ENCODE measurements around the gene ANKRD66.

The ANKRD66 gene

DNA sequence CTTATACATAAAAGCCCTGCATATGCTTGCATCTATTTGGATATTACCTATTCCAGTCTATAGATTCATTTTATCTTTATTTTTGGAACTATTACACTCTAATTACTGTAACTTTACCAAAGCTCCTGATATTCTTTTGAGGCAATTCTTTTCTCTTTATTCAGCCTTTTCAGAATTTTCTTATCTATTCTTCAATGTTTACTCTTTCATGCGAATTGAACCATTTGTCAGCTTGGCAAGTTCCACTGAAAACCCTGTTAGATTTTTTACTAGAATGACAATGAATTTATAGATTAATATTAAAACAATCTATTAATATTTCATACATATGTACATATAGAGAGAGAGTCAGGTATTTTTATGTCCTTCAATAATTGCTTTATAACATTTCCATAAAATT lies 45.9 kb downstream of the ANKRD66 start:
- DNase-seq, result no peak

DNA sequence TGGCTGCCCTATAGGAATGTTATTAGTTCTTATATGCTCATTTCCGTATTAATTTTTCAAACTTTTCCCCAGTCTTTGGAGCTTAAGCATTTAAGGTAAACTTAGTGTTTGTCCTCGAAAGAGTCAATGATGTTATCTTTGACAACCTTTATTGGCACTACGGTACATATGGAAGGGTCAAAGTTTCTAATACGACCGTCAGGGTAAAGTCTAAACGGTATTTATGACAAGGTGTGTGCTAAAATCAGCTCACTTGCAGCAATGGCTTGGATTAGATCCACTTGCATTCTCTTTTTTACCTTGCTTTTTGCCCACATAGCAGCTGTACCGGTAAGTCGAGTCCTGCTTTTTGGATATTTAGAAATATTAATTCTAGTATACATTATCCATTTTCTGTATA lies 46.4 kb downstream of the ANKRD66 start, which contains the start of gene MEP1A:
TSS of gene MEP1A (plus strand) at position 252 of the 400 bp plus-strand sequence. CDS start at position 262, 10 bp downstream.
- DNase-seq, result no peak

DNA sequence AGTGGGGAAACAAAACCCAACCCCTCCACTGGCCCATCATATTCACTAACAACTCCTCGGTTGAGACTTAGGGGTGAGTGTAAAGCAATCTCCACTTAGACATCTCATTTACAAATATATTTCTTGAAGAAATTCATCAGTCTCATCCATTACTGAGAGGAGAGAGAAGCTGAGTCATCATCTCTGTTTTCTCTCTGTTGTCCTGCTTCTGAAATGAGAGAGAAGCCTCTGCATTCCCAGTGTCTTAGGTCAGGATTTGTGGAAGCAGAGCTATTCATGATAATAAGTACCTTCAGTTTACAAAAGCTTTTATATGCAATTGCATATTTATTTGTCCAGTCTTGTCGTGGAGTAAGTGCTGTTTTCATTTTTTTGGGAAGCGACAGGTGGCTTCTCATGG lies 47.3 kb downstream of the ANKRD66 start:
- DNase-seq, result no peak

DNA sequence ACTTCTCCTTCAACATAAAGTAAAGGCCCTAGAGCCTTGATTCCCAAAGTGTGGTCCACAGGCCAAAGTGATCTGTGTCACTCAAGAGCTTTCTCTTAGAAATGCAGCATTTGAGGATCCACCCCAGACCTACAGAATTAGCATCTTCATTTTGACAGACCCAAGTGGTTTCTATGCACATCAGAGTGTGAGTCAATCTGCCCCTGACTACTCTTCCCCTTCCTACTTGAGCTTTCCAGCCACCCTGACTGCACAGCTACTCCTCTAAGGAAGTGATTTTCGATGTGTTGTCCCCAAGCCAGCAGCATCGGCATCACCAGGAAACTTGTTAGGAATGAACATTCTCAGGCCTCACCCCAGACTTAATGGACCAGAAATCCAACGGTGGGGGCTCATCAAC lies 49.1 kb downstream of the ANKRD66 start:
- DNase-seq, result no peak

DNA sequence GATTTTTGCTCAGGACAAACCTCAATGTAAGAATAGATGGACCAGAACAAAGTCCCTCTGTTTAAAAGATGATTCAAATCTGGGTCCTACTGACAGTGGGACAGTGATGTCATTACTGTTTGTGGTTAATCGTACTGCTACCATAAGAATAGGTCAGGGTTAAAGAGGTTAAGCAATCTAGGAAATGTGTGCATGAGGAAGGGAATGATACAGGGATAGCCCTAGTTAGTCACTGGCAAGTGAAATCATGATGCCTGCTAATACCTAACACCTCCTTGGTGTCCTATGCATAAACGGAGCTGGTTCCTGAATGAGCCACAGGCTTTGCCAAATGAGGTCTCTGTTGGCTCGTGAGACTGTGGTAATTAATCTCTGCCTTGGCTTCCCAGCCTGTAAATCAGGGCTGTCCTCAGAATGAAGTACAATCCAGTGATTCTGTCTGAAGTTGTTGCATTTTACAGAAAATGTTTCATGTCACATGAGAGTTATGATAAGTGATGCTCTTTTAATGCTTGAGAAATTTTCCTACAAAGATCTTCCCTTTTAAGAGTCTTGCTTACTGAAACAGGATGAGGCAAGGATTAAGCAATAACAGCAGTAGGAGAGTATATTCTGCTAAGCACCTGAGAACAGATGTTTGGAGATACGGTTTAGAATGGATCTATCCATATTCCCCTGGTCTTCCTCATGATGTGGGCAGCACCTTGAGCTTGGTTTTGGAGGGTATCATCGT lies 50.3 kb downstream of the ANKRD66 start:
- no peak for DNase-seq

DNA sequence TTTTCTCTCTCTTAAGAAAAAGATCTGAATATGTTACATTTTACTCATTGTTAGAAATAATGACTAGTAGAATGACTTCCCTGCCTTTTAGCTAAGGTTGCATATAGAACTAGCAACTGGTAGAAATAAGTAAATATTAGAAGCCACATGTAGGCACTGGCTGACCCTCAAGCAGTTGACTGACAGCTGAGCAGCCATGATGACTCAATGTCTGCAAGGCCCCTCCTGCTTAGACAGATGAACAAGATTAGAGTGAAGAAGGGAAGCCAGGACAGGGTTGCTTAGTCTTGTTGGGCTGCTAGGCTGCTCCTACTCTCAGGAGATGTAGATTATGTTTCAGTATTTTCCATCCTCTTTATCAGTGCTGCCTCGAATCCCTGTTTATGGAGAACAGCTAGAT lies 52.9 kb downstream of the ANKRD66 start:
- no peak for DNase-seq

DNA sequence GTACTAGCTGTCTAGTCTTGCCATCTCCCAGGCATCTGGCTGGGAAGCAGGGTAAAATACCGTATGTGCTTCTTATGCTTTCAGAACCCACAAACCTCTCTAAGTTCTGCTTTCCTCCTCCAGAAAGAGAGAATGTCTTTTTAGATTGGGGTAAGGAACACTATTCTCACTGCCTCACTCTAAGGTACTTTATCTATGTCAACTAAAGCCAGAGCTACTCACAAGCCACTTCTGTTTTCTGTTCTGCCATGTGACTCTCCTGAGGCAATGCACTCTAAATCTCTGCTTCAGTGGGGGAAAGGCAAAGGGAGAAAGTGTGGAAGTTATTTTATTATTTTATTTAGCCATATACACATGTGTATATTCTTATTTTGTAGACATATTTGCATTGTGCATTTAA lies 62.1 kb downstream of the ANKRD66 start:
- DNase-seq, result no peak

Measured in central memory CD4-positive, alpha-beta T cell (primary cell).